Measurements from ENCODE around the gene LRRTM3.

The LRRTM3 gene

GRCh38 chr10:66925896-66926715, at the start of gene LRRTM3:
Gene LRRTM3, plus strand, starts transcription at chr10:66926036.
- peak in 2 of 6 experiments; percentile 2 to 5 for DNase-seq

GRCh38 chr10:66877361-66877760, 48.5 kb upstream of the LRRTM3 start:
- no peak for DNase-seq

DNA sequence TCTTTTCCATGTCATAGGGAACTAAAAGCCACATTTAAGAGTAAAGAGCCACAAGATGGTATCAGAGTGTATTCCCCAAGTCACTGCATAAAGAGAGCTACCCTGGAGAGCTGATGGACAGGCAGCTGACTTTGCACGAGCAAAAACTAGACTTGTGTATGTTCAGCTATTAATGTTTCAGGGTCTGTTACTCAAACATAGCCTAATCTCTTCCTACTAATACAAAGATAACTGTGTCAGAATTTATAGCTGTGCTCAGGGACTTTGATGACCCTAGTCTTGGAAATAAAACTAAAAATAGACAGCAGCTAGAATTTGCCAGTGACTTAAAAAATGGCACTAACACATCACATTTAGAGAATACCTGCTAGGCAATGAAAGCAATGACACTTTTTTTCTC, 45.5 kb upstream of the LRRTM3 start:
- DNase-seq: no peak

DNA sequence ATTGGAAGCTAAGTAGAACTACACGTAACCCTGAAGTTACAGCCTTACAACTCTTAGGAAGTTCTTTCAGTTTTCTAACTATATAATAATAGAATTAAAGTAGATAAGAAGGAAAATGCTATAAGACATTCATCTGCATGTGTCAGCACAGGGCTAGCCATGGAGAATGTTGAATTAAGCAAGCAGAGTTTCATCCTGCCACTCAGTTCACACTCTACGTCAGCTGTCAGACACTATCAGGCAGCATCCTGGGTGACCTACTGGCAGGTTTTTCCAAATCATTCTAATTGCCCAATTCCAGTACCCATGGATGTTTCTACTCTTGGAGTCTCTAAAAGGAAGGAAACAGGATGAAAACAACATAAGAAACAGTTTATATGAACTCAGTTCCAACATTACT, 45.0 kb upstream of the LRRTM3 start:
- DNase-seq: no peak

DNA sequence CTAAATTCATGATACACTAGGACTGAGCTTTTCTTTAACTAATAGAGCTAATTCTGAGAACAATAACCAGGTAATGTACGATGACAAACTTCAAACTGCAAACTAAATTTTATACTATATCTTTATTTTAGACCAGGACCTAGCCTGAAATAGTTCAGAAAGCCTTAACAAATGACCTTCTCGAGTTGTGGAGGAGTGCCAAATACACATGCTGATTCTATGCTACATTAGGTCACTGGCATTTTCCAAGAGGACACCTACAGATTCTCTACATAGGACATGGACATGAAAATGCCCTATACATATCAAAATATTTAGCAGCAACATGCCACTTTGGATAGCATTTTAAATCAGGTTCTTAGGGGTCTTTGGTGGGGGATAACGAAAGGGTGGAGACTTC, 44.0 kb upstream of the LRRTM3 start:
- DNase-seq: no peak

- no peak for DNase-seq
These were observed 43.6 kb upstream of the LRRTM3 start for GRCh38 chr10:66882271-66882670.

GRCh38 chr10:66886848-66887247, 39.0 kb upstream of the LRRTM3 start:
- no peak for DNase-seq

DNA sequence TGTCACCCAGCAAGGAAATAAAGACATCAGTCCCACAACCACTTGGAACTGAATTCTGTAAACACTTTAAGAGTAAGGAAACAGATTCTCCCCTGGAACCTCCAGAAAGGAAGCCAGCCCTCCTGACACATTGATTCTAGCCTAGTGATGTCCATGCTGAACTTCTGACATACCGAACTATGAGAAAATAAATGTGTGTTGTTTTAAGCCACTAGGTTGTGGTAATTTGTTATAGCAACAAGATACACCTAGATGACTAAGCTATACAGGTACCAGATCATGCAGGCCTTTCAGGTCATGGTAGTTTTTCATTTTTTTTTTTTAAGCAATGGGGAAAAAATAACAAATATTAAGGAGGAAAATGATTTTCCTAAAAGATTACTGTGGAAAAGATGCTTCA, 37.6 kb upstream of the LRRTM3 start:
- no peak for DNase-seq

DNA sequence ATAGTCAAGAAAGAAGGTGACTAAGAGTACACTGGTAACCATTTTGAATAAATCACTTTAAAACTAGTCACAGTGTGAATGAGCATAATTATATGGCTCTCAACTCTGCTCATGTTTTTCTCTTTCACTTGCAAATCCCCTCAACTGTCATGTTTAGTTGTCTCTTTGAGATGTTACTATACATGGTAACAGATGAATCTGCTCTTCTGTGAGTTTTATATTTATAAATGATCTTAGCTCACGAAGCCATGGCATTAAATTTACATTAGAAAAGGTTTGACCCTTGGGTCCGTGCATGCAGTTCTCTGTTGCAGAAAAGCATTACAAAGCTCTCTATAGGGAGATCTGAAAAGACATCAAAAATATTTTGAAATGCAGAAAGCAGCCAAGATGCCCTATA, 33.0 kb upstream of the LRRTM3 start:
- no peak for DNase-seq

GRCh38 chr10:66910671-66911070, 15.2 kb upstream of the LRRTM3 start:
- no peak for DNase-seq

GRCh38 chr10:66916030-66916429, 9.8 kb upstream of the LRRTM3 start:
- no peak for DNase-seq

DNA sequence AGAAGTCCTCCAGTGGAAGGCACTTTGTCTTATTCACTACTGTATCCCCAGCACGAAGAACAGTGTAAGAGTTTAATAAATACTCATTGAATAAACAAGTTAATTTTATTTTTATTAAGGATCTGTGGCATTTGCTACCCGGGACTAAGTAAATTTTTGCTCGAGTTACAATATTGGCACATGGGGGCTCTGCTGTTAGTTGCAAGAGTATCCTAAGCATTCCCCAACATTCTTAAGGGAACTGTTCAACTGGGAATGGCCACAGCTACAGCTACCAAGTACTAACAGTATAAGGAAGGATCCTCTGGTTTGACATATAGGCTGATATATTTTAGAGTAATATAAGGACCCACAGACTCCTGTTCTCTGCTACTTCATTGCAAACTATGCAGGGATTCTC, 8.7 kb upstream of the LRRTM3 start:
- no peak for DNase-seq

GRCh38 chr10:66919248-66919647, 6.6 kb upstream of the LRRTM3 start:
- no peak for DNase-seq

DNA sequence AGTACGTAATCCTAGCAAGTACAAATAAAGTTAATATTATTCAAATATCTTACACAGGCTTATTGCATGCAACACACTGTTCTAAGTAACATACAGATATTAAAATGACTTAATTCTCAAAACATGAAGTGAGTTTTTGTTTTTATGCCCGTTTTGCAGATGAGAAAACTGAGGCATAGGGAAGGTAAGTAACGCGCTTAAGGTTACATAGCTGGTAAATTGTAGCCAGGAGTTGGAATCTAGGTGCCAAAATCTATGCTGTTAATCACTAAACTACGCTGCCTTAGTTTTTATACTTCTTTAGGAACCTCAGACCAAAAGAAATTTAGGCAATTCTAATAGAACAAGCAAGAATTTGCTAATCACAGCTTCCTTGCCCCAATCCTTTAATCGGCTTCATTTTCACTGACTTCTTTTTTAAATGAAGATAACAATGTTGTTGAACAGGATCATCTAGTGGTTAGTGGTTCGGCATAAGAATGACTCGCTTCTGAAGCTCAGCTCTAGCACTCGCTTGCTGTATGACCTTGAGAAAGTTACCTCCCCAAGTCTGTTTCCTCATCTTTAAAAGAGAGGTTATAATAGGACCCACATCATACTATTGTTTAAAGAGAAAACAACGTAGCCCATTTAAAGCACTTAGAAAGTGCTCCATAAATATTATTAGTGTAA, 1.0 kb upstream of the LRRTM3 start:
- DNase-seq: no peak

DNA sequence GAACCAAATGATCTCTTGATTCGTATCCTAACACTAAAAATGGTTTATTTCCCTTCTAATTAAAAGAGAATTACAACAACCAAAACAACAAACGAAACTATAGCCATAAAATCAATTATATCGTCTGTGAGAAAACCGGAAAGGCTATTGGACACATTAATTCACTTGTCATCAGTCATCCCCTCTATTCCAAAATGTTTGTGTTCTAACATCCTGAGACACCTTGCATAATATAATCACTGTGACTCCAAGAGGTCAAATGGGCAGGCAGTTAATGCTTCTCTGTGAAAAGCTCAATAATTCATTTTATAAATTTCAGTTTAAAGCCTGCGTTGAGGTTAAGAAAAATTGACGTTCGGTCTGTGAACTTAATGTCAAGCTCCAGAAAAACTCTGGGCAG, 463 bp upstream of the LRRTM3 start:
- no peak for DNase-seq

GRCh38 chr10:66926841-66927240, 1.0 kb downstream of the LRRTM3 start:
- DNase-seq: no peak

- DNase-seq: no peak
These were observed 1.6 kb downstream of the LRRTM3 start for GRCh38 chr10:66927251-66927935.

GRCh38 chr10:66927971-66928770, 2.3 kb downstream of the LRRTM3 start:
- no peak for DNase-seq

- no peak for DNase-seq
These were observed 2.9 kb downstream of the LRRTM3 start for GRCh38 chr10:66928776-66929175.

GRCh38 chr10:66929375-66929774, 3.5 kb downstream of the LRRTM3 start:
- no peak for DNase-seq

DNA sequence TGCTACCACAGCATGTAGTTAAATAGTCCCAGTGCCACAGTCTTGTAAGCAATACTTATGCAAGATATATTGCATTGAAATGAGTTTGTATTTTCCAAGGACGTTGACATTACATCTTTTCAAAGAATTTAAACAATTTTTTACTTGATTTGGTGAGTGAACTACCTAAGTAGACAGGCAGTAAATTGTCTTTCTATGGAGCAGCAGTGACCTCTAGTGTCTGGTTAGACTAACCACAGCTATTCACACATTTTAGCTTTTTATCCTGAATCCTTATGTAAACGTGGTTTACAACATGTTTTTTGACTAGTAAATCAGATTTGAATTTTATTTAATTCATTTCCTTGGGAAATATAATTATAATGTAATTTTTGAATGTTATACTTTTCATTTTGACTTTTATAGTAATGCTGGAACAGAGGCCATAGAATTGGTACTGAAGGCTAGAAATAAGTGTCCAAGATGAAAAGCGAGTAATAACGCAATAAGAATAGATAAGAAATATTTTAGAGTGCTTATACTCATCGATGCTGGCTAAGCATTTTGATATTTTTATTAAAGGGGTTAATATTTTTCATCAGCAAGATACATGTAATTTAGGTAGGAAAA, 5.6 kb downstream of the LRRTM3 start:
- DNase-seq: no peak

GRCh38 chr10:66931949-66932343, 6.1 kb downstream of the LRRTM3 start:
- DNase-seq: no peak

DNA sequence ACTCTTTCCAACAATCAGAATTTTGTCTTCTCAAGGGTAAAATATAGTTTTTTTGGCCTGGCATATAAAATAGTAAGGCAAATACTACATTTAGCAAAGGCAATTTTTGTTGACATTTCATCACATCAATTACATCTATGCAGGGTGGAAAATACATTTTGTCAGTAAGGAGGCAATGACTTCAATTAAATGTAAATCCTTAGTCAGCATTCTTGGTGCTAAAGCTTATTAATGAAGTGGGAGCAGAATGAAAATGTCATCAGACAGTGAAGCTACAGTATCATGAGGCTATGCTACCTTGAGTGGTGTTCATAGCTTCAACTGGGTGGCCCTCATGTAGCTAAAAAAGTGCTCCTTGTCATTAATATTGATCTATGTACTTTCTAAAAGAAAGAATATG, 8.9 kb downstream of the LRRTM3 start:
- DNase-seq: no peak
